Fibroblast of mammary gland (primary cell): ENCODE results near the gene ZBTB7C.
A peak's percentile ranks its signal among the peaks of the same experiment; 100 is the strongest.

ENCODE experiments used
- DNase-seq: peaks from one replicate; pipeline ENCODE4 v3.0.0-alpha.2; 2010; ENCODE audit warnings: low read depth
- H3K4me3 ChIP-seq: 2 replicates; pipeline ENCODE4 v1.5.1; 2011; ENCODE audit warnings: low read depth, mild to moderate bottlenecking, low read length, moderate library complexity; ENCODE audit not compliant: control insufficient read depth
- TF ChIP-seq, protein P1 (sequence below): conservative IDR thresholded peaks from 2 replicates; pipeline ENCODE4 v1.5.1; 2011; ENCODE audit warnings: low read depth, low read length, inconsistent platforms; ENCODE audit not compliant: control insufficient read depth, insufficient read depth

Gene ZBTB7C

GRCh38 chr18:48036641-48037421 is 372.4 kb downstream of the ZBTB7C start:
- TF ChIP-seq, protein P1, sequence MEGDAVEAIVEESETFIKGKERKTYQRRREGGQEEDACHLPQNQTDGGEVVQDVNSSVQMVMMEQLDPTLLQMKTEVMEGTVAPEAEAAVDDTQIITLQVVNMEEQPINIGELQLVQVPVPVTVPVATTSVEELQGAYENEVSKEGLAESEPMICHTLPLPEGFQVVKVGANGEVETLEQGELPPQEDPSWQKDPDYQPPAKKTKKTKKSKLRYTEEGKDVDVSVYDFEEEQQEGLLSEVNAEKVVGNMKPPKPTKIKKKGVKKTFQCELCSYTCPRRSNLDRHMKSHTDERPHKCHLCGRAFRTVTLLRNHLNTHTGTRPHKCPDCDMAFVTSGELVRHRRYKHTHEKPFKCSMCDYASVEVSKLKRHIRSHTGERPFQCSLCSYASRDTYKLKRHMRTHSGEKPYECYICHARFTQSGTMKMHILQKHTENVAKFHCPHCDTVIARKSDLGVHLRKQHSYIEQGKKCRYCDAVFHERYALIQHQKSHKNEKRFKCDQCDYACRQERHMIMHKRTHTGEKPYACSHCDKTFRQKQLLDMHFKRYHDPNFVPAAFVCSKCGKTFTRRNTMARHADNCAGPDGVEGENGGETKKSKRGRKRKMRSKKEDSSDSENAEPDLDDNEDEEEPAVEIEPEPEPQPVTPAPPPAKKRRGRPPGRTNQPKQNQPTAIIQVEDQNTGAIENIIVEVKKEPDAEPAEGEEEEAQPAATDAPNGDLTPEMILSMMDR: no peak
- DNase-seq: no peak
- no peak overlapping the region for H3K4me3 ChIP-seq

DNA sequence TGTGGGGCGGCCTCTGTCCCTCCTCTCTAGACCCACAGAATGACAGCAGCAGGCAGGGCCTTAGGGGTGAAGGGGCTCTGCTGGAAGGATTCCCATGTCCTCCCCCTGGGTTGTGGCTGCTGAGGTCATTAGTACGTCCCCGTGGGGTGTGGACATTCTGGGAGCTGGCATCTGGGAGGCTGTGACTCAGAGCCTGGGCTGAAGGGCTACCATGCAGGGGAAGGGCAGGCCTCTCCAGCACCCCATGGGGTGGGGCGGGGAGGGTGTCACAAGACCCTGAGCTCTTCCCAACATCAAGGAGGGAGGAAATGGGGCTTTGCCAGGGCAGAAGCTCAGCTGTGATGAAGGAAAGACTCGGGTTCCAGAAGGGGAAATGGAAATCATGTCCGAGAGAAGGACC is 373.0 kb downstream of the ZBTB7C start:
- DNase-seq: peak; percentile 25
- H3K4me3 ChIP-seq: no peak overlapping the region
- TF ChIP-seq, protein P1: no peak

DNA sequence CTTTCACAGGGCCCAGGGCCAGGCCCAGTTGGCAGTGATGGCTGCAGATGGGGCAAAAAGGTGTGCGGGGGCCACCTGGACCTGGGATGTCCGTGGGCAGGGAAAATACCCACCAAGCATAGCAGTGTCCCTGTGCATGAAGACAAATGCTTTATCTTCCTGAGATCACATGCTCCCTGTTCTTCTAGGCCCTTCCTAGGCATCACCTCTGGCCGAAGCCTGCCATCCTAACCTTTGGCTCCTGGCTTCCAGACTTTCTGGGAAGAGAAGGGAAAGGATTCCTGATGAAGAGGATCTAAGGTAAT is 373.7 kb downstream of the ZBTB7C start:
- H3K4me3 ChIP-seq: no peak overlapping the region
- TF ChIP-seq, protein P1: no peak
- DNase-seq: no peak

- no peak for DNase-seq
- no peak overlapping the region for H3K4me3 ChIP-seq
- TF ChIP-seq, protein P1: no peak
These were observed 374.3 kb downstream of the ZBTB7C start for GRCh38 chr18:48034651-48035555.

GRCh38 chr18:48033790-48034650 is 375.2 kb downstream of the ZBTB7C start:
- TF ChIP-seq, protein P1: no peak

DNA sequence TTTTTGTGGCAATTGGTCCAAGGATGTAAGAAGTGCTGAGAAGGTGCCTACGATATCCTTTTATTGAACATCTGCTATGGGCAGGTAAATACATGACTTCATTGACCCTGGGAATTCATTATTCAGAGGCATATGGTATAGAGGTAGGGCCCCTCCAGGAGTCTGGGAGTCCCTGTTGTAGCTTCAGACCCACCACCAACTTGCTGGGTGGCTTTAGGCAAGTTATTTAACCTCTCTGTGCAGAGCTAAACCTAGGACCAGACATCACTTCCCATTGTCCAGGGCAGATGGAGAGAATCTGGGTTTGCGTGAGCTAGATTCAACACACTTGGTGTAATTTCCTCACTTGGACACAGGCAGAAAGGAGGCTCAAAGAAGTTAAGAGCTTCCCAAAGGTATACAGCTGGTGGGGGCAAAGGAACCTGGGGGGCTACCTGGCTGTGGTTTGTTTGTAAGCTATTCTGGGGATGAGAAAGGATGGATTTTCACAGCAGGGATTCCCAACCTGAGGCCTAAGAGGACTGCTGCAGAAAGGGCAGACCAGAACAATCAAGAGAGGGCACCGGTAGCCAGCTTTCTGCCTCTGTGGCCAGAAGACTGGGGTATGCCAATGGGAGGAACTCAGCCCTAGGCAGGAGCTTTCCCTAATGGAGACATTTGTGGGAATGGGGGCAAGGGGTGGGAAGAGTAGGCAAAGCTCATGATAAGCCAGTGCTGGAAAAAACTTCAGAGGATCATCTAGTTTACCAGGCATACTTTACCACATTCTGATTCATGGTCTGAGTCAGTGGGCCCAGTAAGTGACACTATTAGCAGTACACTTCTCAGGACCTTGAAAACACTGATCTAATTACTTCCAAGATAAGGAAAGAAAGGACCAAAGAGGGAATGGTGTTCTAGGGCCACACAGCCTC is 376.1 kb downstream of the ZBTB7C start:
- TF ChIP-seq, protein P1: no peak
- no peak overlapping the region for H3K4me3 ChIP-seq
- peak; percentile 72 for DNase-seq

More at GRCh38 chr18:48033790-48034650, 375.2 kb downstream of the ZBTB7C start:
- no peak for DNase-seq
- no peak overlapping the region for H3K4me3 ChIP-seq
